HG02870 (cell line): Measurements from ENCODE around the gene FLNA.

ENCODE experiments used
- ATAC-seq: cut with Tn5 transposase; IDR thresholded peaks from one replicate; pipeline ENCODE4 v1.9.1; 2021; ENCODE audit warnings: mild to moderate bottlenecking, moderate library complexity; ENCODE audit not compliant: unreplicated experiment

The FLNA gene

DNA sequence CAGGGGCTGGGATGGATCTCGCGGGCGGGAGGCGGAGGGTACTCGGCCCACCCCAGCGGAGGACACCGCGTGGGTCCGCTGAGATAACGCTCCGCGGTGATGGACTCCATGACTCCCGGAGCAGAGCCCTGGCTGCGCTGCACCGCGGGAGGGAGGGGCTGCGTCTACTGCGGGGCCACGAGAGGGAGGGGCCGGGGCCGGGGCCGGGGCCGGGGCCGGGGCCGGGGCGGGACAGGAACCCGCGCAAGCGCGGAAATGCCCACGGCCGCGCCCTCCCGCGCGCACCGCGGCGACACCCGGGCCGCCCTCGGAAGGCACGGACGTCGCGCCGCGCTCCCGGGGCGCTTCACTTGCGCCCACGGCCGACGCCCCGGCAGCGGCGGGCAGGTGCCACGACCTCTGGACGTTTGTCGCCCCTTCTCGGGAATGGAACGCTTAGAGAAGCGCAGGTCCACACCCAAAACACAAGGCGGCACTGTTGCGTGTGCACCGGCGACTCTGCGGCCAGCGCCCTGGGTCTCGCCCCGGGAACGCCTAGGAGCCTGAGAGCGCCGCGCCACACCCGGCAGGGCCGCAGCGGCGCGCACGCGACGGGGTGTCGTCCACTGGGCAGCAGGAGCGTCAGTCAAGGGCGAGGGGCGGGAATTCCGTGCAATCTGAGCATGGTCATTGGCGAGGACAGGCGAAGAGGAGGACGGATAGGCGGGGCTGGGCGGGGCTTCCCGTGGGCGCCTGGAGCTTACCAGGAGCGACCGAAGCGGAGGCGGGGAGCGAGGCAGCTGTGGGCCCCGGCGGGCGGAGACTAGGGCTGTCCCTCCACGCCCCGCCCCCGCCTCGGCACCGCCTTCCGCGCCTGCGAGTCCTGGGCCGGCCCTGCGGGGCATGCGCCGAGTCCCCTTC, 32.8 kb downstream of the FLNA start:
- ATAC-seq: peak; percentile 62

DNA sequence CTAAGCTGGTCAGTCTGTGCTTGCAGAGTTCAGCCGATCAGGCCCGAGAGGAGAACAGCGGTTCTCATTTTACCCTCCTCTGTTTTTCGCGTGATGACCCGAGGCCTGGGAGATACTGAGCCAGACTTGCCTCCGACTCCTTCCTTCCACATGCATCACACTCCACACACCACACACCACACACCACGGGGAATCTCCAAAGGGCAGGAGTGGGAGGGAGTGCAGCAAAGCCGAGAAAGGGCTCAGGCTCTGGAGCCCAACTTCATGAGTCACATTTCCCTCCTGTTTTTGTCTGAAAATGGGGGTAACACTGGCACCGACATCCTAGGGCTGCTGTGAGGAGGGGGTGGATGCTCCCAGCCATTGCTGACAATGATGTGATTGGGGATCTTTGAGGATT, 39.9 kb downstream of the FLNA start:
- no peak for ATAC-seq

GRCh38 chrX:154333837-154334271, 40.6 kb downstream of the FLNA start:
- ATAC-seq: peak; percentile 65

- no peak for ATAC-seq
These were observed 41.3 kb downstream of the FLNA start for GRCh38 chrX:154333116-154333515.

GRCh38 chrX:154332561-154332960, 41.9 kb downstream of the FLNA start:
- ATAC-seq: no peak

- no peak for ATAC-seq
These were observed 45.1 kb downstream of the FLNA start for GRCh38 chrX:154329294-154329693.

GRCh38 chrX:154328646-154329045, 45.8 kb downstream of the FLNA start:
- ATAC-seq: no peak

GRCh38 chrX:154327038-154327820, 47.2 kb downstream of the FLNA start:
- no peak for ATAC-seq

DNA sequence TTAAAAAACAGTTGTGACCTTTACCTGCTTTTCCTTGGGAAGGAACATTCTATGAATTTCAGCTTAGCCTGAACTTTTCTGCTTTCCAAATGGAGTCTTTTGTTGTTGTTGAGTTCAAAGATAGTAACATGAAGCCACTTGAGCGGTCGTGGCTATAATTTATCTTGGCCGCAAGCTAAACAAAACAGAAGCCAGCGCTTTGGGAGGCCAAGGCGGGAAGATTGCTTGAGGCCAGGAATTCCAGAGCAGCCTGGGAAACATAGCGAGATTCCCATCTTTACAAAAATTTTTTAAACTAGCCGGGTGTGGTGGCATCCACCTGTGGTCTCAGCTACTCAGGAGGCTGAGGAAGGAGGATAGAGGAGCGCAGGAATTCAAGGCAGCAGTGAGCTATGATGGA, 48.9 kb downstream of the FLNA start:
- ATAC-seq: no peak

- ATAC-seq: no peak
These were observed 50.9 kb downstream of the FLNA start for GRCh38 chrX:154323537-154323936.

- ATAC-seq: no peak
These were observed 51.5 kb downstream of the FLNA start for GRCh38 chrX:154322890-154323289.

- ATAC-seq: no peak
These were observed 52.8 kb downstream of the FLNA start for GRCh38 chrX:154321594-154321993.

GRCh38 chrX:154321152-154321551, 53.3 kb downstream of the FLNA start:
- ATAC-seq: no peak

GRCh38 chrX:154320406-154320805, 54.0 kb downstream of the FLNA start:
- no peak for ATAC-seq

DNA sequence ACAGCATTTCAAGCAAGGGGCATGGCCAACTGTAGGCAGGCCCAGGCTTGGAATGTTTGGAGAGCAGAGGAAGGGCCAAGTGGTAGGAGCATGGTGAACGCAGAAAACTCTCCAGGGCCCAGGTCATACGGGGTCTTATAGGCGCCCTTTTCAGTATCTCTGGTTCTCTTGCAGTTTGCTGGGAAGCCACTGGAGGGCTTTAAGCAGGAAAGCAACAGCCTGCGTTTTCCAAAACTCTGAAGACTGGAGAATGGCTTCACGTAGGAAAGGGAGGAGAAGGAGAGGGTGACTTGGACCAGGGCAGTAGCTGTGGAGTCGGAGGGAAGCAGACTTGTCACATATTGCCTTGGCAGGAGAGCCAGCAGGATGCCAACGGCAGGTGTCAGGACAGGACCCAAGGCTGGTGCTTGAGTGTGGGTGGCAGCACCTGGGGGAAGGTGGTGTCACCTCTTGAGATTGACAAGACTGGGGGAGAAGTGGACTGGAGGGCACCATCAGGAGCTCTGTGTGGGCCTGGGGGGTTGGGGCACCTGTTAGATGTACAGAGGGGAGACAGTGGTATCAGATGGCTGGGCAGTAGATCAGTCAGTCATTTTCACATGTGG, 56.9 kb downstream of the FLNA start:
- no peak for ATAC-seq

GRCh38 chrX:154315416-154315815, 59.0 kb downstream of the FLNA start:
- no peak for ATAC-seq

DNA sequence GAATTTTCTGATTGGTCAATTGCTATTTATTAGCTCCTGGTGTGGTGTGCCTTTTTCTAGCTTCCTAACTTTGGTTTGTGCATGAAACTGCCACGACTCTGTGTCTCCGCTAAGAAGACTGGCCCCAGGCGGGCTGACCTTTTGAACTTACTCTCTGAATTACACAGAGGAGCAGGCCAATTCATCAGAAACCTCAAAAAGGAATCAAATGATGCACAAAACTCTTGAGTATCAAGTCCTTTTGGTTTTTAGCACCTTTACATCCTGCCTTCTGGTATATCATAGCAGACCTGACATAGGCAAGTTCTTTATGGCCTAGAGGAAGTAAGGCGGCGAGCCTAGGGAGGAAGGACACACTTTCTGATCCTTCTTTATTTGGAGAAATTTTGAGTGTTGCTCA, 61.3 kb downstream of the FLNA start:
- peak; percentile 55 for ATAC-seq

- ATAC-seq: no peak
These were observed 62.3 kb downstream of the FLNA start for GRCh38 chrX:154312116-154312515.

DNA sequence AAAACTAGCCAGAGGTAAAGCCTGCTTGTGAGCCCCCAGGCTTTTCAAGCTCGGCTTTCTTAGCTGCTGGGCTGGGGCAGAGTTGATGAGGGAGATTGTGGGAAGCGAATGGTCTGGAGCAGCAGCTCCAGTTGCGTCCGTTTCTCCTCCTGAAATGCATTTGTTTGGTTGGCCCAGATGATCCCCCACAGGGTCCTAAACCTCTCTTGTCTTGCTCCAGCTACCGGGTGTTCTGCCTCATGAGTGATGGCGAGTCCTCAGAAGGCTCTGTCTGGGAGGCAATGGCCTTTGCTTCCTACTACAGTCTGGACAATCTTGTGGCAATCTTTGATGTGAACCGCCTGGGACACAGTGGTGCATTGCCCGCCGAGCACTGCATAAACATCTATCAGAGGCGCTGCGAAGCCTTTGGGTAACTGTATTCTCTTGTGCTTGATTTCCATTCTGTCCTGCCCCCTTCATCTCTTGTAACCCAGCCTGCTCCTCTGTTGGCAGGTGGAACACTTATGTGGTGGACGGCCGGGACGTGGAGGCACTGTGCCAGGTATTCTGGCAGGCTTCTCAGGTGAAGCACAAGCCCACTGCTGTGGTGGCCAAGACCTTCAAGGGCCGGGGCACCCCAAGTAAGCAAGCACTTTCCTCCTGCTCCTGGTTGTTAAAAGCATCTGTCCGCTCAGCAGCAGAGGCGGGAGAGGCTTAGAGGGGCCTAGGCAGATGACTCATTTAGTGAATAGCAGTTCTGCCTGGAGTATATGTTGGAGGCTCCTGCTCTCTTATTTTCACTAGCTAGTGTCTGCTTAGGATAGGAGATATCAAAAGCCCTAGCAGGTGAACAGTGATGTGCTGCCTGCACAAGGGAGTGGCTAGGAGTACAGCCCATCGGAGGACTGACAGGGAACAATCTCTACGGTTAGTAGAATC, 63.6 kb downstream of the FLNA start:
- no peak for ATAC-seq

DNA sequence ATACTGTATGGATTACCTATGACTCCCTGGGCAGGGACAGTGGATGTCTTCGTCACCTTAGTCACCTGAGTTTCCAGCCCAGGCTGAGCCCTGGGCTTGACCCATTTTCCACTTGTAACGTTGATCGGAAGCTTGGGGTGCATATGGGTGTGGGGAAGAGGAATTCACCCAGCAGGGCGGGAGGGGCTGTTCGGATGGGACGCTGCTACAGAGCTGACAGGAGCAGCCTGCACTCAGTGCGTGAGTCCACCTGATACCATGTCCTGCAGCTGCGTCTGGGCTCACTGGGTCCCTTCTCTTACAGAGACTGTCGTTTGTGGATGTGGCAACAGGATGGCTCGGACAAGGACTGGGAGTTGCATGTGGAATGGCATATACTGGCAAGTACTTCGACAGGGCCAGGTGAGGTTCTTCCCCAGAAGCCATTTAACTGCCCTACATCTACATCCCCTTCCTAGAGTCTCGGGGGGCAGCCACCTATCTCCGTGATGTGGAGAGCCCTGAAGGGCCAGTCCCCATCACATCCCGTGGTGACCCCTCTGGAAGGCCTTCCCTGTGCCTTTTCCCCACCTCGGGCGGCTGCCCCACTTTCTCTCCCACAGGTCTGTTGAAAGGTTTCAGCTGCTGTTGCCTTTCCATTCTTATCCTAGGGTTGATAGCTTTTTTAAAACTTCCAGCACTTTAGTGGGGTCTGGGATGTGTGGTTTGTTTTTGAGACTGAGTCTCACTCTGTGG, 65.2 kb downstream of the FLNA start:
- no peak for ATAC-seq
